ENCODE data around the gene YDJC. TPM values are rescaled to one million over a fixed set of nuclear protein-coding genes. Genes with fewer than 3 reads are reported as not detected.

YDJC gene
- total and polyA plus RNA-seq, 2 of the 13 experiments (the other 11 are each of a cell fraction or from before 2014, with no cell fraction given): 15.3 to 32.0 TPM

DNA sequence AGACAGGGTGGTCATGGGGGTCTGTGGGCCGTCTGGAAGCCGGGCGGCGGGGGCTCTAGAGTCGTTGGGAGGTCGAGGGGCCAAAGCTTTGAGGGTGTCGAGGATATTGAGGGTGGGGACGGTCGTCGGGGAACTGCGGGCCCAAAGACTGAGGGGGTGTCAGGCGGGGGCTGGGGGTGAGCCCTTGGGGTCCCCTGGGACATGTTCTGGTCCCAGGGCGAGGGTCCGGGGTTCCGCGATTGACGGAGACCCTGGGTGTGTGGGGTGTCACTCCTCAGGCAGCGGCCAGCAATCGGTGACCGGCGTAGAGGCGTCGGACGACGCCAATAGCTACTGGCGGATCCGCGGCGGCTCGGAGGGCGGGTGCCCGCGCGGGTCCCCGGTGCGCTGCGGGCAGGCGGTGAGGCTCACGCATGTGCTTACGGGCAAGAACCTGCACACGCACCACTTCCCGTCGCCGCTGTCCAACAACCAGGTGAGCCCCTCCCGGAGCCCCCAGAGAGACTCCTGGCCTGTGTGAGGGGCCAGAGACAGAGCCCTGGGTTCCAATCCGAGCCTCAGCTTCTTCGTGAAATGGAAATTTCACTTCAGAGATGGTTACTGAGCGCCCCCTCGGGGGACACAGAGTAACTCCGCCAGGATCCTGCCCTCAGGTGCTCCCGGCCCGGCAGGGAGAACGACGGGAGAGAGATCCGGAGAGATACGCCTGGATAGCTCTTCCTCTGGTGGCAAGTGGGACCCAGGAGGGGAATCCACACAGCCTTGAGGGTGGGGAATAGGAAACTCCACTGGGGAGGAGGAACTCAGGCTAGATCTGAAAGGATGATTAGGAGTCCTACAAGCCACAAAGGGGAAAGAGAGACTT is 13.0 kb upstream of the YDJC start (continued):
- TF ChIP-seq ZNF614 (CRISPR knock-in tag; IDR thresholded peaks at IDR 0.05; ENCODE audit: borderline replicate concordance) (peak; percentile 61; the same call in 1 of the 2 replicates), KAT7 (CRISPR knock-in tag; IDR thresholded peaks at IDR 0.05; ENCODE audit: borderline replicate concordance) (0 out of 2 replicates have a peak, but pooled peaks have one; percentile 15), SAP130 (CRISPR knock-in tag; IDR thresholded peaks at IDR 0.05; ENCODE audit: low read depth) (peak; percentile 65), GZF1 (CRISPR knock-in tag; IDR thresholded peaks at IDR 0.05) (peak; percentile 22; the same call in 1 of the 2 replicates), TBX2 (CRISPR knock-in tag; IDR thresholded peaks at IDR 0.05; ENCODE audit: borderline replicate concordance) (peak; percentile 36; the same call in 1 of the 2 replicates), STAG1 (CRISPR knock-in tag; IDR thresholded peaks at IDR 0.05) (peak; percentile 77), ZNF446 (CRISPR knock-in tag; IDR thresholded peaks at IDR 0.05) (peak; percentile 36; the same call in 1 of the 2 replicates), ZBTB37 (CRISPR knock-in tag; IDR thresholded peaks at IDR 0.05) (no peak), POLR2G (IDR thresholded peaks at IDR 0.05; ENCODE audit: low read depth, low read length) (peak; percentile 5; the same call in 1 of the 2 replicates), KDM5A (IDR thresholded peaks at IDR 0.05; ENCODE audit: borderline replicate concordance, low read length) (no peak), ZNF280D (CRISPR knock-in tag; IDR thresholded peaks at IDR 0.05) (0 out of 2 replicates have a peak, but pooled peaks have one; percentile 35), ZNF354B (CRISPR knock-in tag; IDR thresholded peaks at IDR 0.05) (no peak), ZNF556 (CRISPR knock-in tag; IDR thresholded peaks at IDR 0.05; ENCODE audit: borderline replicate concordance) (0 out of 2 replicates have a peak, but pooled peaks have one; percentile 5)
- TF ChIP-seq, protein P1, sequence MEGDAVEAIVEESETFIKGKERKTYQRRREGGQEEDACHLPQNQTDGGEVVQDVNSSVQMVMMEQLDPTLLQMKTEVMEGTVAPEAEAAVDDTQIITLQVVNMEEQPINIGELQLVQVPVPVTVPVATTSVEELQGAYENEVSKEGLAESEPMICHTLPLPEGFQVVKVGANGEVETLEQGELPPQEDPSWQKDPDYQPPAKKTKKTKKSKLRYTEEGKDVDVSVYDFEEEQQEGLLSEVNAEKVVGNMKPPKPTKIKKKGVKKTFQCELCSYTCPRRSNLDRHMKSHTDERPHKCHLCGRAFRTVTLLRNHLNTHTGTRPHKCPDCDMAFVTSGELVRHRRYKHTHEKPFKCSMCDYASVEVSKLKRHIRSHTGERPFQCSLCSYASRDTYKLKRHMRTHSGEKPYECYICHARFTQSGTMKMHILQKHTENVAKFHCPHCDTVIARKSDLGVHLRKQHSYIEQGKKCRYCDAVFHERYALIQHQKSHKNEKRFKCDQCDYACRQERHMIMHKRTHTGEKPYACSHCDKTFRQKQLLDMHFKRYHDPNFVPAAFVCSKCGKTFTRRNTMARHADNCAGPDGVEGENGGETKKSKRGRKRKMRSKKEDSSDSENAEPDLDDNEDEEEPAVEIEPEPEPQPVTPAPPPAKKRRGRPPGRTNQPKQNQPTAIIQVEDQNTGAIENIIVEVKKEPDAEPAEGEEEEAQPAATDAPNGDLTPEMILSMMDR (CRISPR knock-in tag; IDR thresholded peaks at IDR 0.05): peak; percentile 78
- TF ChIP-seq, protein P2, sequence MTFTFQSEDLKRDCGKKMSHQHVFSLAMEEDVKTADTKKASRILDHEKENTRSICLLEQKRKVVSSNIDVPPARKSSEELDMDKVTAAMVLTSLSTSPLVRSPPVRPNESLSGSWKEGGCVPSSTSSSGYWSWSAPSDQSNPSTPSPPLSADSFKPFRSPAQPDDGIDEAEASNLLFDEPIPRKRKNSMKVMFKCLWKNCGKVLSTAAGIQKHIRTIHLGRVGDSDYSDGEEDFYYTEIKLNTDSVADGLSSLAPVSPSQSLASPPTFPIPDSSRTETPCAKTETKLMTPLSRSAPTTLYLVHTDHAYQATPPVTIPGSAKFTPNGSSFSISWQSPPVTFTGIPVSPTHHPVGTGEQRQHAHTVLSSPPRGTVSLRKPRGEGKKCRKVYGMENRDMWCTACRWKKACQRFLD (CRISPR knock-in tag; IDR thresholded peaks at IDR 0.05; ENCODE audit: borderline replicate concordance): no peak; the same call in 1 of the 2 replicates
- TF ChIP-seq, protein P3, sequence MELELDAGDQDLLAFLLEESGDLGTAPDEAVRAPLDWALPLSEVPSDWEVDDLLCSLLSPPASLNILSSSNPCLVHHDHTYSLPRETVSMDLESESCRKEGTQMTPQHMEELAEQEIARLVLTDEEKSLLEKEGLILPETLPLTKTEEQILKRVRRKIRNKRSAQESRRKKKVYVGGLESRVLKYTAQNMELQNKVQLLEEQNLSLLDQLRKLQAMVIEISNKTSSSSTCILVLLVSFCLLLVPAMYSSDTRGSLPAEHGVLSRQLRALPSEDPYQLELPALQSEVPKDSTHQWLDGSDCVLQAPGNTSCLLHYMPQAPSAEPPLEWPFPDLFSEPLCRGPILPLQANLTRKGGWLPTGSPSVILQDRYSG (CRISPR knock-in tag; IDR thresholded peaks at IDR 0.05): 0 out of 2 replicates have a peak, but pooled peaks have one; percentile 56
- TF ChIP-seq, protein P4, sequence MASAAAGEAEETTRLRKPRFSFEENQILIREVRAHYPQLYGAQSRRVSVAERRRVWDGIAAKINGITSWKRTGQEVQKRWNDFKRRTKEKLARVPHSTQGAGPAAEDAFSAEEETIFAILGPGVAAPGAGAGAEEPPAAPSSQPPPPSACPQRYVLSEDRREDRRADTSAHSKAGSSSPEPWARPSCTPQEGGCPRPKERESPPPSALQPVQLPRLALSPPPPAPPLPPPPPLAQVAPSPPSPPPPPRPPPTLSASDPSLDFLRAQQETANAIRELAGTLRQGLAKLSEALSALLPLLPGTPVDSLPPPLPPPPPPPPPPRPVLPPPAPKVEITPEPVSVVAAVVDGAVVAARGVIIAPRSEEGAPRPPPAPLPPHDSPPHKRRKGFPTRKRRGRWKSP (CRISPR knock-in tag; IDR thresholded peaks at IDR 0.05): 0 out of 2 replicates have a peak, but pooled peaks have one; percentile 34
